Lower lobe of right lung (tissue), 2 donors: ENCODE measurements around the gene MXRA8. TPM values are rescaled to one million over a fixed set of nuclear protein-coding genes. Genes with fewer than 3 reads are reported as not detected.
"Not testable (repeated sequence)": the region's sequence is repeated elsewhere in the genome, so short reads cannot be mapped to it uniquely, and the experiment has no call there.

ENCODE experiments used
- ATAC-seq, 2 donors: fragments of 200-7000 bp; cut with Tn5 transposase; one replicate each; pipeline ENCODE4 v1.9.1; 2020 to 2022; ENCODE audit warnings: mild to moderate bottlenecking in 2 of 2, moderate library complexity in 2 of 2
- DNase-seq: peaks from one replicate; pipeline ENCODE4 v3.0.0-alpha.2; 2020
- H3K27ac ChIP-seq: fragments of 200-600 bp; one replicate; pipeline ENCODE4 v1.8.0; 2022
- H3K27me3 ChIP-seq: fragments of 200-600 bp; one replicate; pipeline ENCODE4 v1.8.0; 2022; ENCODE audit warnings: low read depth
- H3K36me3 ChIP-seq: fragments of 200-600 bp; one replicate; pipeline ENCODE4 v1.8.0; 2022; ENCODE audit warnings: mild to moderate bottlenecking
- H3K4me1 ChIP-seq: fragments of 200-600 bp; one replicate; pipeline ENCODE4 v1.8.0; 2022
- H3K4me3 ChIP-seq: fragments of 200-600 bp; one replicate; pipeline ENCODE4 v1.8.0; 2022; ENCODE audit warnings: mild to moderate bottlenecking
- H3K9me3 ChIP-seq: fragments of 200-600 bp; one replicate; pipeline ENCODE4 v1.8.0; 2022
- intact Hi-C: fragments of 100-400 bp; cut with DNase I; formaldehyde crosslinking; loops from one replicate; pipeline ENCODE4 v1.11.0; 2022
- total RNA-seq: library from RNA; stranded (reverse); fragmentation: NEBNext Ultra II Directional; extraction: Animal tissue kit (Norgen Biotek cat#: 25700); gene quantifications from one replicate; pipeline ENCODE4 v1.2.1, GENCODE V29; 2021
- TF ChIP-seq, protein P1 (sequence below): fragments of 200-600 bp; IDR thresholded peaks from one replicate; pipeline ENCODE4 v1.8.0; 2022; ENCODE audit warnings: antibody characterized with exemption, mild to moderate bottlenecking
- donor health status: DM: no; HTN: yes; CAD: no; lungs with severe emphysema.

Gene MXRA8
- total RNA-seq, 1 donor from 2014 or later = 39.3 TPM

DNA sequence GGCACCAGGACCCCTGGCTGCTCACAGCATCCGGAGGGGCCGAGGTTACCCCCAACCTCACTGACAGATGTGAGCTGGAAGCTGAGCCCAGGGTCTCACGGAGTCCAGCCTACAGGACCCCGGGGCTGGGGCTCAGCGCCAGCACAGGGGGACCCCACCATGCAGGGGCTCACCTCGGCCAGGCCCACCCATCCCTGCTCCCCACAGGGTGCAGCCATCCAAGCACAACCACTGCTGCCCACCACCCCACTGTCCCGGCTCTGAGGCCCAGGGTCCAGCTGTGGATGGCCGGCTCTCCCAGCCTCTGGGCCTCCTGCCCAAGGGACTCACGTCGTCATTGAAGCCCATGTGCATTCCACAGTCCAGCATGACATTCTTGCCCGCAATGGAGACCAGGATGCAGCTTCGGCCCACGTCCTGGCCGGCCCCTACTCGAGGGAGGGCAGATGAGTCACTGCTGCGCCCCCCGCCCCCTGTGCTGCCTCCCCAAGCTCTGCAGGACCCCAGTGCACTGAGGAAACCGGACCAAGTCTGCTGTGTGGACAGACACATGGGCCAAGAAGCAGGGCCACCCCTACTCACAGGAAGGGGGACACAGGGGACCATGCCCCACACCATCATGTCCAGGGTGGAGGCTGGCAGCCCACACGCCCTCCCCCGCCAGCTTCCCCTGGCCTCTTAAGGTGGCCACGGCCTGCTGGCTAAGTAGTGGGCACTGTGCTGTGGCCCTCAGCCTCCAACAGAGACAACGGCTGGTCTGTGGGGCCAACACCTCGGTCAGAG, 37.5 kb downstream of the MXRA8 start:
- Histone ChIP-seq H3K27ac (no peak overlapping the region), H3K4me1 (peaks cover 43% of the 10 kb centered on the region), H3K36me3 (peaks cover 47% of the 10 kb centered on the region), H3K9me3 (no peaks in the 10 kb centered on the region), H3K4me3 (no peak overlapping the region), H3K27me3 (no peaks in the 10 kb centered on the region)
- DNase-seq = no peak
- no peak for ATAC-seq
- intact Hi-C loops = no loop called here
- TF ChIP-seq, protein P1, sequence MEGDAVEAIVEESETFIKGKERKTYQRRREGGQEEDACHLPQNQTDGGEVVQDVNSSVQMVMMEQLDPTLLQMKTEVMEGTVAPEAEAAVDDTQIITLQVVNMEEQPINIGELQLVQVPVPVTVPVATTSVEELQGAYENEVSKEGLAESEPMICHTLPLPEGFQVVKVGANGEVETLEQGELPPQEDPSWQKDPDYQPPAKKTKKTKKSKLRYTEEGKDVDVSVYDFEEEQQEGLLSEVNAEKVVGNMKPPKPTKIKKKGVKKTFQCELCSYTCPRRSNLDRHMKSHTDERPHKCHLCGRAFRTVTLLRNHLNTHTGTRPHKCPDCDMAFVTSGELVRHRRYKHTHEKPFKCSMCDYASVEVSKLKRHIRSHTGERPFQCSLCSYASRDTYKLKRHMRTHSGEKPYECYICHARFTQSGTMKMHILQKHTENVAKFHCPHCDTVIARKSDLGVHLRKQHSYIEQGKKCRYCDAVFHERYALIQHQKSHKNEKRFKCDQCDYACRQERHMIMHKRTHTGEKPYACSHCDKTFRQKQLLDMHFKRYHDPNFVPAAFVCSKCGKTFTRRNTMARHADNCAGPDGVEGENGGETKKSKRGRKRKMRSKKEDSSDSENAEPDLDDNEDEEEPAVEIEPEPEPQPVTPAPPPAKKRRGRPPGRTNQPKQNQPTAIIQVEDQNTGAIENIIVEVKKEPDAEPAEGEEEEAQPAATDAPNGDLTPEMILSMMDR = no peak

DNA sequence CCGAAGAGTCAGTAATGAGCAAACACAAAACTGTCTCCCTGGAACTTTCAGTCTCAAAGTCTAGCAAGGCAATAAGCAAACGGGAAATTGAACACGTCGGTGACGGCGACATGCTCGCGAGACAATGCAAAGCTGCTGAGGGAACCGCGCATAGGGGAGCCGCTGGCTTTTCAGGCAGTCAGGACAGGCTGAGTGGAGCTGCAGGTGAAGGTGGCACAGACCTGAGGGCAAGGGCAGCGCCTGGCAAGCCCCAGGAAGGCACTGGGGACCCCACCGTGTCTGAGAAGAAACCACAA, 38.8 kb downstream of the MXRA8 start:
- intact Hi-C loops = no loop called here
- H3K4me1 ChIP-seq = peaks cover 34% of the 10 kb centered on the region
- H3K27ac ChIP-seq = no peak overlapping the region
- no peak overlapping the region for H3K4me3 ChIP-seq
- H3K9me3 ChIP-seq = no peaks in the 10 kb centered on the region
- TF ChIP-seq, protein P1 = no peak
- ATAC-seq (no peak), DNase-seq (no peak)
- H3K36me3 ChIP-seq = peaks cover 55% of the 10 kb centered on the region
- no peaks in the 10 kb centered on the region for H3K27me3 ChIP-seq

DNA sequence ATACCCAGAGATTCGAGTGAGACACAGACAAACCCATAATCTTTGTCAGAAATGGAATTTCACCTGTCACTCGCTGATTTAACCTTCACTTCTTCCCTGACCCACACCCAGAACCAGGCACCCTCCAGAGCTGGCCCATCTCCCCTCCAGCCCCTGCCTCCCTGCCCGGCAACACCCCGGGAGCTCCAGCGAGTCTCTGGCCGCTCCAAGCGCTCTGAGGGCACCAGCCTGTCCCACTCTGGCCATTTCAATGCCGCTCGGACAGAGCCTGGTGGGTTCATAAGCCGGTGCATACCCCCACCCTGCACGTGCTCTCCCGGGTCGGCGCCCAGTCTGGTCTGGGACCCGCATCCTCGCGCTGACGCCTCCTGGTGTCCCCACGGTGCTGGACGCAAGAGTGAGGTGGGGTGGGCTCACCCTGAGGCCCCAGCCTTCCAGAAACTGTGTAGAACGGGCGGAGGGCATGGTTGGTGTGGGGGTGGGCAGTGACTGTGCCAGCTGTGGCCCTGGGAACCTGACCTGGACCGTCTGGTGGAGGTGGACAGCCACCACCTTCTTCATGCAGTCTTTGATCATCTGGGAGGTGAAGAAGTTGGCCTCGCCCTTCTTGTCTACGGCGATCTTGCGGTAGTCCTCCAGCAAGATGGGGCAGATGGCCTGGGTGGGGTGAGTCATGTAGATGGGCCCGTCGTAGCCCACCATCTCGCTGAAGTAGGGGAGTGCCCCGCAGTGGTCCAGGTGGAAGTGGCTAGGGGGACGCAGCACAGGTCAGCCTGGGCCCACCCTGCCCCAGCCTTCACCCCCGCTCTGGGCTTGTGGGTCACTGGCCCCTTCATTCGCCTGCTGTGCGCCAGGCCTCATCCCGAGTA, 39.3 kb downstream of the MXRA8 start:
- intact Hi-C loops = no loop called here
- peaks cover 34% of the 10 kb centered on the region for H3K4me1 ChIP-seq
- no peaks in the 10 kb centered on the region for H3K9me3 ChIP-seq
- H3K27me3 ChIP-seq = no peaks in the 10 kb centered on the region
- no peak for ATAC-seq
- H3K4me3 ChIP-seq = no peak overlapping the region
- no peak for DNase-seq
- TF ChIP-seq, protein P1 = no peak
- H3K27ac ChIP-seq = peak overlapping the region; percentile 73
- peaks cover 61% of the 10 kb centered on the region for H3K36me3 ChIP-seq

DNA sequence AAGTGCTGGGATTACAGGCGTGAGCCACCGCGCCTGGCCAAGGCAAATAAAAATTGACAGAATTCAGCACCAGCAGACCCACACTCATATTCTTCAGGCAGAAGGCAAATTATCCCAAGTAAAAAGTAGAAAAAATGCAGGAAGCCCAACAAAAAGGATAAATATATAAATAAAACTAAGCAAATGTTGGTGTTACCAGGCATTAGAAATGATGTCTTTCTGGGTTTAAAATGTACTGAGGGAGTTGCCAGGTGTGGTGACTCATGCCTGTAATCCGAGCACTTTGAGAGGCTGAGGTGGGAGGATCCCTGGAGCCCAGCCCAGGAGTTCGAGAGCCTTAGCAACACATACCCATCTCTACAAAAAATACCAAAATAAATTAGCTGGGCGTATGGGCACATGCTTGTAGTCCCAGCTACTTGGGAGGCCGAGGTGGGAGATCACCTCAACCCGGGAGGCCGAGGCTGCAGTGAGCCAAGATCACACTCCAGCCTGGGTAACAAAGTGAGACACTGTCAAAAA, 40.2 kb downstream of the MXRA8 start:
- intact Hi-C loops = no loop called here
- ATAC-seq (peak; percentile 75 to 88), DNase-seq (peak; percentile 87)
- Histone ChIP-seq H3K4me1 (peaks cover 30% of the 10 kb centered on the region), H3K27ac (peak overlapping the region; percentile 73), H3K36me3 (peaks cover 69% of the 10 kb centered on the region), H3K4me3 (no peak overlapping the region), H3K27me3 (no peaks in the 10 kb centered on the region), H3K9me3 (no peaks in the 10 kb centered on the region)
- TF ChIP-seq, protein P1 = no peak

DNA sequence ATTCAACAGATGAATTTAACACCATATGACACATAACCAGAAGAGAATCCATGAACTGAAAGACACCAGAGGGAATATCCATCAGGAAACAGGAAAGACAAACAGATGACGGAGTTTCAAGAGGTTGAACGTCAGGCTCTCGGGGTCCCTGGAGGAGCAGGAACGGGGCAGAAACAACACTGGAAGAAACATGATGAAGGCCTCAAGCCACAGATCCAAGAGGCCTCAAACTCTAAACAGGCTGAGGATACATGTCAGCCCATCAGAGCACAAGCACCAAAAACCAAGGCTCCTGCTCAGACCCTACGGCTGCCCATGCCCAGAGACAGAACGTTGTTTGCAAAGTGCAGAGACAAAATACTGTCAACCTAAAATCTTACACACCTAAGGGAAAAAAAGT, 40.9 kb downstream of the MXRA8 start:
- Histone ChIP-seq H3K4me3 (no peak overlapping the region), H3K36me3 (peaks cover 77% of the 10 kb centered on the region), H3K4me1 (peaks cover 25% of the 10 kb centered on the region), H3K9me3 (no peaks in the 10 kb centered on the region), H3K27me3 (no peaks in the 10 kb centered on the region), H3K27ac (peak overlapping the region; percentile 73)
- TF ChIP-seq, protein P1 = no peak
- DNase-seq (no peak), ATAC-seq (no peak)
- intact Hi-C loops = no loop called here

DNA sequence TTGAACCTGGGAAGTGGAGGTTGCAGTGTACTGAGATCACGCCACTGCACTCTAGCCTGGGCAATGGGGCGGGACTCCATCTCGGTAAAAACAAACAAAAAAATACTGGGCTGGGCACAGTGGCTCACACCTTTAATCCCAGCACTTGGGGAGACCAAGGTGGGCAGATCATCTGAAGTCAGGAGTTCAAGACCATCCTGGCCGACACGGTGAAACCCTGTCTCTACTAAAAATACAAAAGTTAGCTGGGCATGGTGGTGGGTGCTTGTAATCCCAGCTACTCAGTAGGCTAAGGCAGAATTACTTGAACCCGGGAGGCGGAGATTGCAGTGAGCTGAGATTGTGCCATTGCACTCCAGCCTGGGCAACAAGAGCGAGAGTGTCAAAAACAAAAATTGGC, 42.2 kb downstream of the MXRA8 start:
- H3K4me3 ChIP-seq, H3K9me3 ChIP-seq, intact Hi-C loops, H3K27ac ChIP-seq, ATAC-seq, H3K27me3 ChIP-seq, DNase-seq: not testable (repeated sequence)
- H3K4me1 ChIP-seq = peaks cover 15% of the 10 kb centered on the region
- peaks cover 84% of the 10 kb centered on the region for H3K36me3 ChIP-seq
